IPS DF 6.9 (cell line): Measurements from ENCODE around the gene PPP2R3B.
A peak's percentile ranks its signal among the peaks of the same experiment; 100 is the strongest.
"Not testable (repeated sequence)": the region's sequence is repeated elsewhere in the genome, so short reads cannot be mapped to it uniquely, and the experiment has no call there.

Experiments
- DNase-seq: peaks from one replicate; pipeline ENCODE4 v3.0.0-alpha.2; 2013; ENCODE audit warnings: low read depth, low spot score
- H3K27ac ChIP-seq: one replicate; pipeline ENCODE4 v1.5.1; 2013; ENCODE audit warnings: low read length, control low read depth
- H3K27me3 ChIP-seq: 2 replicates; pipeline ENCODE4 v1.6.1; 2013; ENCODE audit warnings: mild to moderate bottlenecking, low read length; ENCODE audit not compliant: control insufficient read depth, insufficient read depth
- H3K36me3 ChIP-seq: 2 replicates; pipeline ENCODE4 v1.6.1; 2013; ENCODE audit warnings: low read length; ENCODE audit not compliant: control insufficient read depth, insufficient read depth
- H3K4me1 ChIP-seq: 2 replicates; pipeline ENCODE4 v1.6.1; 2013; ENCODE audit warnings: low read length; ENCODE audit not compliant: control insufficient read depth, insufficient read depth
- H3K4me3 ChIP-seq: 2 replicates; pipeline ENCODE4 v1.5.1; 2013; ENCODE audit warnings: mild to moderate bottlenecking, low read length
- H3K9me3 ChIP-seq: 2 replicates; pipeline ENCODE4 v1.6.1; 2013; ENCODE audit warnings: low read length, inconsistent platforms; ENCODE audit not compliant: control insufficient read depth, insufficient read depth
- WGBS: extraction: QIAGEN DNeasy Blood & Tissue Kit; methylation state at CpG from one replicate; pipeline ENCODE4 v1.1.7; 2013; ENCODE audit warnings: mixed read lengths, missing lambda C conversion rate; ENCODE audit not compliant: insufficient read length, insufficient coverage; 5-methylcytosine and 5-hydroxymethylcytosine counted together

Gene PPP2R3B

DNA sequence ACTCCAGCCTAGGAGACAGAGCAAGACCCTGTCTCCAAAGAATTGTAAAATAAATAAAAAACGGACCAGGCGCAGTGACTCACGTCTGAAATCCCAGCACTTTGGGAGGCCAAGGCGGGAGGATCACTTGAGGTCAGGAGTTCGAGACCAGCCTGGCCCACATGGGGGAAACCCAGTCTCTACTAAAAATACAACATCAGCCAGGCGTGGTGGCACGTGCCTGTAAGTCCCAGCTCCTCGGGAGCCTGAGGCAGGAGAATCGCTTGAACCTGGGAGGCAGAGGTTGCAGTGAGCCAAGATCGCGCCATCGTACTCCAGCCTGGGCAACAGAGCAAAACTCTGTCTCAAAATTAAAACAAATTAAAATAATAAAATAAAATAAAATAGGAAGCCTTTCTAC, 971 bp downstream of the PPP2R3B start:
- H3K36me3 ChIP-seq, H3K4me1 ChIP-seq, DNase-seq, H3K27me3 ChIP-seq, H3K9me3 ChIP-seq, H3K27ac ChIP-seq, H3K4me3 ChIP-seq: not testable (repeated sequence)
- WGBS: no CpG with 5 or more reads among the region's 12 CpGs

DNA sequence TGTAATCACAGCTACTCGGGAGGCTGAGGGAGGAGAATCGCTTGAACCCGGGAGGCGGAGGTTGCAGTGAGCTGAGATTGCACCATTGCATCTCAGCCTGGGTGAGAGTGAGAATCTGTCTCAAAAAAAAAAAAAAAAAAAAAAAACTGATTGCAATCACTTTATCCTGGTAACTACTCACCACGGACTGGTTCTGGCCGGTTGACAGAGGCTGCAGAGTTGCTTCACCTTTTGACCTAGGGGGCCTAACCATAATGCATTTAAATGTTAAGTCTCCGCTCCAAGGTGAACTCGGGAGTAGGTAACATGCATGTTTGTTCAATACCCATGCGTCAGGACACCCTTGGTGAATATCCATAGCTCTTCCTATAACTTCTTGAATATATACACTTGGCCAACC, 1.8 kb downstream of the PPP2R3B start:
- Histone ChIP-seq H3K27me3 (no peaks in the 10 kb centered on the region), H3K36me3 (no peaks in the 10 kb centered on the region), H3K27ac (no peak overlapping the region), H3K4me1 (no peaks in the 10 kb centered on the region; the same call in 1 of the 2 replicates), H3K4me3 (no peak overlapping the region), H3K9me3 (no peaks in the 10 kb centered on the region)
- DNase-seq: no peak
- WGBS: no CpG with 5 or more reads among the region's 9 CpGs

DNA sequence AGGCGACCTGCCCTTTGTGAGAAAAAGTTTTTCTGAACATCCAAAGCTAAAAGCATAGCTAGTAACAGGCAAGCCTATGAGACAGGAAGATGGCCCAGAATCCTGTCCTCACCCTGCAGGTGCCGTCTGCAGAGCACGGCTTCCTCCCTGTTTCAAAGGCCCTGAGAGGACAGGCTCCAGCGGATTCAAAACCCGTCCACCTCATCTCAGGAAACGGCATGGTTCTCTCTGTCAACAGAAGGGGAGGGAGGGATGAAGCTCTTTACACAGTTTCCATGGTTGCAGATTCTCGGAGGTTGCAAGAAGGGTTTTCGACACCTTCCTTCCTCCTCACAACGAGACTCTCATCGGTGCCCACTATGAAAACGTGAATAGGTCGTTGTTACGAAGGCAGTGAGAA, 8.3 kb downstream of the PPP2R3B start:
- no peaks in the 10 kb centered on the region for H3K27me3 ChIP-seq
- WGBS: no CpG with 5 or more reads among the region's 13 CpGs
- H3K27ac ChIP-seq: no peak overlapping the region
- H3K9me3 ChIP-seq: no peaks in the 10 kb centered on the region
- H3K4me1 ChIP-seq: peaks cover 3% of the 10 kb centered on the region; the same call in 1 of the 2 replicates
- H3K36me3 ChIP-seq: no peaks in the 10 kb centered on the region
- H3K4me3 ChIP-seq: no peak overlapping the region
- no peak for DNase-seq

DNA sequence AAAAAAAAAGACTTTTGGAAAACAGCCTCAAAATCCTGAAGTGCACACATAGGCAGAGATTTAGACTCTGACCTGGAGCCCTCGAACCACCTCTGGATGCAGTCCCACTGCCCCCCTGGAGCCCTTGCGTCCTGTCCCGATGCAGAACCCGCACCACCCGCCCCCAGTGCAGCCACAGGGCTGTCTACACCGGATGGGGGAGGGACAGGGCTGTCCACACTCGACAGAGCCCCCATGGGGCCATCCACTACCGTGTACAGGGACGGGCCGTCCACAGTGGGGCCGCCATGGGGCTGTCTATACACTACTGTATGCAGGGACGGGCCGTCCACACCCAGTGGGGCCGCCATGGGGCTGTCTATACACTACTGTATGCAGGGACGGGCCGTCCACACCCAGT, 10.5 kb downstream of the PPP2R3B start:
- DNase-seq, H3K9me3 ChIP-seq, H3K27me3 ChIP-seq, H3K4me1 ChIP-seq, H3K27ac ChIP-seq, H3K36me3 ChIP-seq, H3K4me3 ChIP-seq: not testable (repeated sequence)
- no CpG with 5 or more reads among the region's 16 CpGs for WGBS

DNA sequence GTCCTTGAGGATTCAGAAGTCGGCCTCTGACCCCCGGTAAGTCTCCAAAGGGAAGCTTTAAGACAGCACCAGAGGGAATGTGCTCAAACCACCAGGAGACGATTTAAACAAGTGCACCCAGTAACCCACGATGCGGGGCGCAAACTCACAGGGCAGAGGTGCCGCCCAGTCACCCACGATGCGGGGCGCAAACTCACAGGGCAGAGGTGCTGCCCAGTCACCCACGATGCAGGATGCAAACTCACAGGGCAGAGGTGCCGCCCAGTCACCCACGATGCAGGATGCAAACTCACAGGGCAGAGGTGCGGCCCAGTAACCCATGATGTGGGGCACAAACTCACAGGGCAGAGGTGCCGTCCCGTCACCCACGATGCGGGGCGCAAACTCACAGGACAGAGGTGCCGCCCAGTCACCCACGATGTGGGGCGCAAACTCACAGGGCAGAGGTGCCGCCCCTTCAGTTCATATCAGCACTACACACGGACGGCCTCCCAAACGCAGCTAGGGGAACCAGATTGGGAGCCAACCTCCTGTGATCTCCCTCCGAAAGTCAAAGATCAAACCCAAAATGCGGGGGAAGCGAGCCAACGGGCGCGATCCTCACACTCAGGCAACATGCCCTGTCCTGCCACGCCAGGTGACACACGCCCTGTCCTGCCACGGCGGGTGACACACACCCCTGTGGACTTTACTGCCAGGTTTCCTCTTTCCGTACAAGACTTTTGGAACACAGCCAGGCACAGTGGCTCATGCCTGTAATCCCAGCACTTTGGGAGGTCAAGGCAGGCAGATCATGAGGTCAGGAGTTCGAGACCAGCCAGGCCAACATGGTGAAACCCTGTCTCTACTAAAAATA, 11.3 kb downstream of the PPP2R3B start:
- Histone ChIP-seq H3K9me3 (no peaks in the 10 kb centered on the region), H3K27ac (no peak overlapping the region), H3K4me1 (peaks cover 7% of the 10 kb centered on the region; the same call in 1 of the 2 replicates), H3K36me3 (no peaks in the 10 kb centered on the region), H3K27me3 (no peaks in the 10 kb centered on the region), H3K4me3 (no peak overlapping the region)
- DNase-seq: no peak
- WGBS: no CpG with 5 or more reads among the region's 38 CpGs

DNA sequence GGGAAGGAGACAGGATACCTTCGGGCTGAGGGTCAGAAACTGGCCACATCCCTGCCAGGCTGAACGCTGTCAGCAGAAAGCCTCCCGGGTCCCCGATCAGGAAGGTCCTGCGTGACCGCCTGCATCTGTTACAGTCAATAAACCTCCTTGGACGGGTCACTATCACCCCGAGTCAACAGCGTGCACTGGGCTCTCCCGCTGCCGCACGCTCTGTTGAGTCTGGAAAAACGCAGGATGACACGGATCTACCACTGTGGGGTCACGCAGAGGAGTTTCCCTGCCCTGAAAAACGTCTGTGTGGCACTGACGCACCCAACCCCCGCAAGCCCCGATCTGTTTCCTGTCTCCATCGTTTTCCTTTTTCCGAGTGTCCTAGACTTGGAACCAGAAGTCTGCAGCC, 12.1 kb downstream of the PPP2R3B start:
- Histone ChIP-seq H3K4me3 (no peak overlapping the region), H3K36me3 (no peaks in the 10 kb centered on the region), H3K4me1 (peaks cover 7% of the 10 kb centered on the region; the same call in 1 of the 2 replicates), H3K27me3 (no peaks in the 10 kb centered on the region), H3K9me3 (no peaks in the 10 kb centered on the region), H3K27ac (no peak overlapping the region)
- no peak for DNase-seq
- no CpG with 5 or more reads among the region's 21 CpGs for WGBS

DNA sequence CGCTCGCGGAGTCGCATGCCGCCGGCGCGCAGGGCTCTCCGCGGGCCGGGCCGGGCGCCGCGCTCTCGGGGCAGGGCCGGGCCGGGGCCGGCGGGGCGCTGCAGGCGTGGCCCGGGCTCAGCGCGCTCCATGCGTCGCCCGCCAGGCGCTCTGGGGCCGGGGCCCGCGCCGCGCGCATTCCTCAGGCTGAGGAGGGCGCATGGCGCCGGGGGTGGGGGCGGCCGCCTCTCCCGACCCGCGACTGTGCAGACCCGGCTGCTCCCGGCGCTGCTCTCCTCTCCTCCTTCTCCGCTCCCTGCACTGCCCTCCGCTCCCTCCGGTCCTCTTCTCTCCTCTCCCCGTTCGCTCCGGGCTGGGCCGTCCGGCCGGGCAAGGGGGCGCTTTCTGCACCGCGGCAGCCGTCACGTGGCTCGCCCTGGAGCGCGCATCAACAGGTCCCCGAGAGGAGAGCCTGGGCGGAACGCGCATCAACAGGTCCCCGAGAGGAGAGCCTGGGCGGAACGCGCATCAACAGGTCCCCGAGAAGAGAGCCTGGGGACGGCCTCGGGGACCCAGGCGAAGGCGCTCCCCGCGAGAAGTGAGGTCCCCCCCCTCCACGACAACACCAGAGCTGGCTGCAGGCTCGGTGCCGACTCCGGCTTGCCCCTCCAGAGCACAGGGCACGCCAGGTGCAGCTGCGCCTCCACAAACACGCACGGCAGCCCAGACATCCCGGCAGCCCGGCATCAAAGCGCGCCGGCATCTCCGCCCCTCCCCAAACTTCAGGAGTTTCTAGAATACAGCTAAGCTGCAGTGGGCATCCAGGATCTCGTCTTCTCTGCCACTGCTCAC, 12.9 kb downstream of the PPP2R3B start:
- Histone ChIP-seq H3K4me1 (peaks cover 10% of the 10 kb centered on the region), H3K4me3 (peak overlapping the region; percentile 76), H3K9me3 (no peaks in the 10 kb centered on the region), H3K27ac (no peak overlapping the region), H3K36me3 (no peaks in the 10 kb centered on the region), H3K27me3 (no peaks in the 10 kb centered on the region)
- no CpG with 5 or more reads among the region's 93 CpGs for WGBS
- DNase-seq: no peak

DNA sequence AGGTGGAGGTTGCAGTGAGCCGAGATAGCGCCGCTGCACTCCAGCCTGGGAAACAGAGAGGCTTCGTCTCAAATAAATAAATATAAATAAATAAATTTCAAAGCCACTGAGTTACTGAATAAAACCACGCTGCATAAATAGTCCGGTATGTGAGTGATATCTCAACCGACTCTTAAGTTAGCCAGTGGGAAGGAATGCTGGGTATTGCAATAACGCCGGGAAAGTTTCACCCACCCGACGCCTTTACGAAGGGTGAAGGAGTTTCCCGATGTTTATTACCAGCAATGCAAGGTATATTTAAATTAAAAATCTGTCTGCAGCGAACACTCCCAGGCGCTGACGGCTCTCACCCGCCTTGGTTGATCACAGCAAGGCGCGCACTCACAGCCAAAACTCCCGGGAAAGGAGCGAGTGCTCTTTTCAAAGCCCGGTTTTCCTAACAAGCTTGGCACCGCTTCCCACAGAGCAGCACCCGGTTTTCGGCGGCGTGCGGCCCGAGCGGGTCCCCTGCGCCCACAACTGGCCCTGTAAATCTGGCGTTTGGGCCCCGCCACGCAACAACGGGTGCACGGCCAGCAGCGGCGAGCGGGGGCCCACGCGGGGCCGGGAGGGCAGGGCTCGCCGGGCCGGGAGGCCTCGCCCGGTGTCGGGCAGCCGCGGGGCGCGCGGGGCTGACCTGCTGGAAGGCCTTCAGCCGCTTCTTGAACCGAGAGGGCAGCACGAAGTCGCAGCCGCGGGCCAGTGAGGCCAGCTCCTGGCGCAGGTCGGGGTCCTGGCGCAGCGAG, 13.7 kb downstream of the PPP2R3B start:
- Histone ChIP-seq H3K9me3 (no peaks in the 10 kb centered on the region), H3K4me1 (peaks cover 10% of the 10 kb centered on the region), H3K27me3 (no peaks in the 10 kb centered on the region), H3K4me3 (peak overlapping the region; percentile 76), H3K36me3 (no peaks in the 10 kb centered on the region), H3K27ac (no peak overlapping the region)
- WGBS: no CpG with 5 or more reads among the region's 63 CpGs
- no peak for DNase-seq

DNA sequence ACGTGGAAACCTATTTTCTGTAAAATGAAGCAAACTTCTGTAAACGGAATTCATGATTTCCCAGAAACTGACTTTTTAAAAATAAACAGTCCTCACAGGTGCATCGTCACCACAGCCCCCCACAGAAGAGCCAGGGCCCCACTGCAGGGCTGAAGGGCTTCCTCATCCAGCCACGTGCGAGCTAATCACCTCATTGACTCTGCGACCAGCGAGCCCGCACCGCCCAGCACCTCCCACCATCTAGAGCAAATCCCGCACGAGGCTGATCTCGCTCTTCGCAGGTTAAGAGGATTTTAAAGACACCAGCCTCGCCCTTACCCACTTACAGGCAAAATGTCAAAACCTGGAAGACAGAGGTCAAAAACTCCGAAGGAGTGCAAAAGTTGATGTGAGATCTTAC, 14.8 kb downstream of the PPP2R3B start:
- no peaks in the 10 kb centered on the region for H3K36me3 ChIP-seq
- H3K27me3 ChIP-seq: no peaks in the 10 kb centered on the region
- H3K9me3 ChIP-seq: no peaks in the 10 kb centered on the region
- H3K4me3 ChIP-seq: no peak overlapping the region
- no peak for DNase-seq
- peaks cover 10% of the 10 kb centered on the region for H3K4me1 ChIP-seq
- WGBS: no CpG with 5 or more reads among the region's 15 CpGs
- no peak overlapping the region for H3K27ac ChIP-seq
